Natural killer cell (primary cell): ENCODE measurements around the gene SORL1. TPM values are rescaled to one million over a fixed set of nuclear protein-coding genes. Genes with fewer than 3 reads are reported as not detected.

ENCODE experiments used
- ATAC-seq, 3 donors: fragments of 150-1000 bp in 2 of 3; fragments of 200-7000 bp in 1 of 3; cut with Tn5 transposase; 1 replicate in 1 of 3; 2 replicates in 2 of 3; pipeline ENCODE4 v1.10.0; 2021; ENCODE audit warnings: mild to moderate bottlenecking in 2 of 3, moderate library complexity in 2 of 3
- DNase-seq, 2 donors: peaks; one replicate each; pipeline versions ENCODE4 v3.0.0 to v3.0.0-alpha.2; 2013 to 2021; ENCODE audit warnings: mixed read lengths in 1 of 2
- H3K27ac ChIP-seq: one replicate; pipeline ENCODE4 v1.5.1; 2013; ENCODE audit warnings: mild to moderate bottlenecking, low read length
- H3K27me3 ChIP-seq: one replicate; pipeline ENCODE4 v1.6.1; 2013; ENCODE audit warnings: low read length; ENCODE audit not compliant: control insufficient read depth, insufficient read depth
- H3K36me3 ChIP-seq: one replicate; pipeline ENCODE4 v1.6.1; 2013; ENCODE audit warnings: low read length; ENCODE audit not compliant: control insufficient read depth, insufficient read depth
- H3K4me1 ChIP-seq: one replicate; pipeline ENCODE4 v1.6.1; 2013; ENCODE audit warnings: low read length; ENCODE audit not compliant: control insufficient read depth, insufficient read depth
- H3K4me3 ChIP-seq: one replicate; pipeline ENCODE4 v1.5.1; 2013; ENCODE audit warnings: low read length
- H3K9me3 ChIP-seq: one replicate; pipeline ENCODE4 v1.6.1; 2013; ENCODE audit warnings: low read length; ENCODE audit not compliant: control insufficient read depth, insufficient read depth
- H3K27ac Mint-ChIP-seq, 2 donors: one replicate each; pipeline ENCODE4 v1.8.0; 2022; ENCODE audit warnings: mild to moderate bottlenecking in 2 of 2, mixed read lengths in 2 of 2, moderate library complexity in 1 of 2
- H3K27me3 Mint-ChIP-seq, 2 donors: one replicate each; pipeline ENCODE4 v1.8.0; 2022; ENCODE audit warnings: low read depth in 2 of 2, mixed read lengths in 2 of 2
- H3K36me3 Mint-ChIP-seq: one replicate; pipeline ENCODE4 v1.8.0; 2022; ENCODE audit warnings: mixed read lengths
- H3K4me1 Mint-ChIP-seq, 2 donors: one replicate each; pipeline ENCODE4 v1.8.0; 2022; ENCODE audit warnings: mixed read lengths in 2 of 2
- H3K4me3 Mint-ChIP-seq: one replicate; pipeline ENCODE4 v1.8.0; 2022; ENCODE audit warnings: mild to moderate bottlenecking, moderate library complexity, mixed read lengths
- H3K9me3 Mint-ChIP-seq, 2 donors: one replicate each; pipeline ENCODE4 v1.8.0; 2022; ENCODE audit warnings: mixed read lengths in 2 of 2
- WGBS: methylation state at CpG from one replicate; pipeline ENCODE4 v1.1.7; 2013; ENCODE audit warnings: missing lambda C conversion rate; ENCODE audit not compliant: insufficient coverage; 5-methylcytosine and 5-hydroxymethylcytosine counted together
- intact Hi-C: fragments of 100-400 bp; cut with micrococcal nuclease; formaldehyde crosslinking; loops from one replicate; pipeline ENCODE4 v1.14.2; 2022
- total RNA-seq, 4 donors: library from RNA; stranded (reverse); fragments of 120-200 nt in 1 of 4; gene quantifications; one replicate each; pipeline versions ENCODE4 v1.2.3 to v1.2.4, GENCODE V29; 2013 to 2022
- TF ChIP-seq, protein P1 (sequence below): fragments of 200-600 bp; IDR thresholded peaks from one replicate; pipeline ENCODE4 v1.8.0; 2022; ENCODE audit warnings: antibody characterized with exemption

Gene SORL1
- total RNA-seq, 3 donors from 2014 or later (not counting 1 experiment from before 2014, with no cell fraction given) = 386 to 519 (median 456) TPM

DNA sequence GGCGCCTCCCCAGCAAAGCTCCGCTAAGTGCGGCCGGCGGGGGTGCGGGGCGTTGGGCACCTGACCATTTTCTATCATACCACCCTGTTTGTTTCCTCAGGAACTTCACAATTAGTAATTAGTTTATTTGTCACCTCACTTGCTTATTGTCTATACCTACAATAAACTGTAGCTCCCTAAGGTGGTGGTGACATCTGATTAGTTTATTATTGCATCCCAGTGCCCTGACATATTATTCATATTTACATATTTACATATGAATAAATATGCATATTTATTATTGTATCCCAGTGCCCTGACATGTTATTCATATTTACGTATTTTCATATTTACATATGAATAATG lies 24.7 kb upstream of the SORL1 start:
- no peak for DNase-seq
- intact Hi-C loops = no loop called here
- no peaks in the 10 kb centered on the region for H3K9me3 ChIP-seq
- Mint-ChIP-seq H3K9me3 (no peaks in the 10 kb centered on the region), H3K36me3 (no peaks in the 10 kb centered on the region), H3K4me1 (peaks cover 10 to 11% of the 10 kb centered on the region in 2 donors), H3K4me3 (peak overlapping the region; percentile 59), H3K27ac (no peak overlapping the region), H3K27me3 (peaks cover 0 to 3% of the 10 kb centered on the region in 2 donors)
- H3K27ac ChIP-seq = no peak overlapping the region
- peaks cover 13% of the 10 kb centered on the region for H3K4me1 ChIP-seq
- TF ChIP-seq, protein P1, sequence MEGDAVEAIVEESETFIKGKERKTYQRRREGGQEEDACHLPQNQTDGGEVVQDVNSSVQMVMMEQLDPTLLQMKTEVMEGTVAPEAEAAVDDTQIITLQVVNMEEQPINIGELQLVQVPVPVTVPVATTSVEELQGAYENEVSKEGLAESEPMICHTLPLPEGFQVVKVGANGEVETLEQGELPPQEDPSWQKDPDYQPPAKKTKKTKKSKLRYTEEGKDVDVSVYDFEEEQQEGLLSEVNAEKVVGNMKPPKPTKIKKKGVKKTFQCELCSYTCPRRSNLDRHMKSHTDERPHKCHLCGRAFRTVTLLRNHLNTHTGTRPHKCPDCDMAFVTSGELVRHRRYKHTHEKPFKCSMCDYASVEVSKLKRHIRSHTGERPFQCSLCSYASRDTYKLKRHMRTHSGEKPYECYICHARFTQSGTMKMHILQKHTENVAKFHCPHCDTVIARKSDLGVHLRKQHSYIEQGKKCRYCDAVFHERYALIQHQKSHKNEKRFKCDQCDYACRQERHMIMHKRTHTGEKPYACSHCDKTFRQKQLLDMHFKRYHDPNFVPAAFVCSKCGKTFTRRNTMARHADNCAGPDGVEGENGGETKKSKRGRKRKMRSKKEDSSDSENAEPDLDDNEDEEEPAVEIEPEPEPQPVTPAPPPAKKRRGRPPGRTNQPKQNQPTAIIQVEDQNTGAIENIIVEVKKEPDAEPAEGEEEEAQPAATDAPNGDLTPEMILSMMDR = no peak
- H3K4me3 ChIP-seq = peak overlapping the region; percentile 5
- ATAC-seq = no peak
- no peaks in the 10 kb centered on the region for H3K27me3 ChIP-seq
- no peaks in the 10 kb centered on the region for H3K36me3 ChIP-seq
- 0% methylated on average over 7 of the region's 8 CpGs for WGBS

DNA sequence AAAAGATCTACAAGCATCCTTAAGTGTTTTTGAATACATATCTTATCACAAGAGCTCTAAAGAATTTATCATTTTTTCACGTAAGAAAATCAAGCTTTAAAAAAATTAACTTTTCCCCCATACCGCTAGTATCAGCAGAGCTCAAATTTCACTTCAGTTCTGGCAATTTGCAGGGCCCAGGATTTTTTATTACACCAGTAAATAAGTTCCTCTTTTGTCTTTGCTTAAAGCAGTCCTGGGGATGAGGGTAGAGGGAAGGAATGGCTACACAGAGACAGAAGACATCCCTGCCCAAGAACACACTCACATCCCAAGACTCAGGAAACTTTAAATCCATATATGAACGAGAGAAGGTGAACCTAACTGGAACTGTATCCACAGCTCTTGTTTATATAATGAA lies 22.6 kb upstream of the SORL1 start:
- H3K27me3 ChIP-seq = no peaks in the 10 kb centered on the region
- intact Hi-C loops = loop anchor here (2.0 kb wide), 1 partner anchor 19 kb away; no protein-coding TSS in a partner anchor
- peak overlapping the region; percentile 34 for H3K27ac ChIP-seq
- H3K36me3 Mint-ChIP-seq = no peaks in the 10 kb centered on the region
- no peak overlapping the region for H3K4me3 ChIP-seq
- no peaks in the 10 kb centered on the region for H3K9me3 ChIP-seq
- no peak overlapping the region for H3K27ac Mint-ChIP-seq
- H3K4me1 ChIP-seq = peaks cover 10% of the 10 kb centered on the region
- H3K27me3 Mint-ChIP-seq = peaks cover 0 to 3% of the 10 kb centered on the region in 2 donors
- DNase-seq = no peak
- H3K9me3 Mint-ChIP-seq = no peaks in the 10 kb centered on the region
- H3K4me3 Mint-ChIP-seq = no peak overlapping the region
- no peaks in the 10 kb centered on the region for H3K36me3 ChIP-seq
- whole genome bisulfite sequencing = 55% methylated on average over 2 of the region's 3 CpGs
- TF ChIP-seq, protein P1 = no peak
- peaks cover 5% of the 10 kb centered on the region in 2 donors for H3K4me1 Mint-ChIP-seq
- no peak for ATAC-seq

DNA sequence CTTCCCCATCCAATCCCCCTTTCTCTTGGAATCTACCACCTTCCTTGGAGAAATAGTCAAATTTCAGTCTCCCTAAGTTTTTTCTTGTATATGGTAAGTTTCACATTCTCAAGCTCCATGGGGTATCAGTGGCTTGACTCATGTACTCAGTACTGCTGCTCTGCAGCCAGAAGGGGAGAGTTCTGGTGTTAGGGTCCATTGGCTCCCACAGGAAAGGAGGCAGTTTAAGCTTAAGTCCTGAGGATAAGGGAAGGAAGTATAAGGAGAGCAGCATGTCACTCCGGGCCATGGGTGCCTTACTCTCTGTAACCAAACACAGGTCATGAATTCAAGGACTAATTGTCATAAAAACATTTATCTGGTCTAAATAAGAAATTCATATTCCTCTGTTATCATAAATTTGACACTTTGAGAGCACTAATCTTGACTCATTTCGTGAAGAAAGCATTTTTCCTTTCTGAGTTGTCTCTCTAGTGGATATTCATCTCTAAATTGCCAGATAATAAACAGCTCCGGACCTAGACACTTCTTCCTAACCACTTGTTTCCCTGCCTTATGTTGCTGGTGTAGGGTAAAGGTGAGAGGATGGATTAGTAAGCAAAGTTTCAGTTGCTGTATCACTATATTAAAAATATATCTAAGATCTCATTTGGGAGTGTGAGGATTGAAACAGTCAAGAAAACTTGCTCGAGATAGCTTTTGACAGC lies 20.1 kb upstream of the SORL1 start:
- WGBS = 77% methylated on average over 2 of the region's 4 CpGs
- TF ChIP-seq, protein P1 = no peak
- Mint-ChIP-seq H3K4me3 (no peak overlapping the region), H3K36me3 (no peaks in the 10 kb centered on the region), H3K27ac (peak overlapping the region in 1 of 2 donors; percentile 9), H3K9me3 (no peaks in the 10 kb centered on the region), H3K27me3 (no peaks in the 10 kb centered on the region), H3K4me1 (peaks cover 13 to 22% of the 10 kb centered on the region in 2 donors)
- intact Hi-C loops = no loop called here
- H3K4me3 ChIP-seq = no peak overlapping the region
- ATAC-seq (no peak), DNase-seq (no peak)
- H3K27me3 ChIP-seq = no peaks in the 10 kb centered on the region
- no peak overlapping the region for H3K27ac ChIP-seq
- H3K36me3 ChIP-seq = no peaks in the 10 kb centered on the region
- peaks cover 6% of the 10 kb centered on the region for H3K4me1 ChIP-seq
- no peaks in the 10 kb centered on the region for H3K9me3 ChIP-seq

DNA sequence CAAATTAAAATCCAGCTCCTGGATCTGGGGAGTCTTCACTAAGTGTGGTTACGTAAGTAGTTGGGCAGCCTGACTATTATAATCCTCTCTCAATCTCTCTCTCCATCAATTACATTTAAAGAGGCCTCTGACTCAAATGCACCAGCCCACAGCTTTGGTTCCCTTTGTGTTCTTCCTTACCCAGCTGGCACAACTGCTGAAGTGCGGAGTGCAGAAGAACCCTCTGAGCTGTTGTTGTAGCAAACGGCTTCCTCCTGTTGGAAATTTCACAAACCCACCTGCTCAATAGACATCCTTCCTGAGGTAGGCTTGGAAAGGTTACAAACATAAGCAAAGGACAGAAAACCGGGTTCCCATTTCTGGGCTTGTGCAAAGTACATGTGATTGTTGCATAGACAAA lies 17.0 kb upstream of the SORL1 start:
- Mint-ChIP-seq H3K27me3 (no peaks in the 10 kb centered on the region), H3K4me3 (no peak overlapping the region), H3K36me3 (no peaks in the 10 kb centered on the region), H3K9me3 (no peaks in the 10 kb centered on the region), H3K27ac (no peak overlapping the region), H3K4me1 (peaks cover 18 to 26% of the 10 kb centered on the region in 2 donors)
- TF ChIP-seq, protein P1 = no peak
- no peak overlapping the region for H3K4me3 ChIP-seq
- H3K27me3 ChIP-seq = no peaks in the 10 kb centered on the region
- H3K27ac ChIP-seq = no peak overlapping the region
- intact Hi-C loops = no loop called here
- ATAC-seq (no peak), DNase-seq (no peak)
- WGBS = 53% methylated on average over 4 of the region's 4 CpGs
- H3K9me3 ChIP-seq = no peaks in the 10 kb centered on the region
- H3K36me3 ChIP-seq = no peaks in the 10 kb centered on the region
- H3K4me1 ChIP-seq = peaks cover 5% of the 10 kb centered on the region
